ENCODE data around the gene TCF3.

DNA sequence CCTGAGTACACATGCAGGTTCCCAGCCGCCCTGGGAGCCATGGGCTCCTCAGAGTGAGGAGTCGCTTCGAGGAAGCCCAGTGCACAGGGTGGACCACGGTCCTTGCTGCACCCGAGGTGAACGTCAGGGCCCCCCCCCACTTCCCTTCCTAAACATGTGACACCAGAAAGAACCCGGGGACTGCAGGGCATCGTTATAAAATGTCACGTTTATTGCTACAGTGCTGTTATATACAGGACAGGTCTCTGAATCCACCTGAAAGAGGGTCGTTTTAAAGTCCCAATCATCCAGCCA is 43.4 kb downstream of the TCF3 start:
- TF ChIP-seq, protein P1, sequence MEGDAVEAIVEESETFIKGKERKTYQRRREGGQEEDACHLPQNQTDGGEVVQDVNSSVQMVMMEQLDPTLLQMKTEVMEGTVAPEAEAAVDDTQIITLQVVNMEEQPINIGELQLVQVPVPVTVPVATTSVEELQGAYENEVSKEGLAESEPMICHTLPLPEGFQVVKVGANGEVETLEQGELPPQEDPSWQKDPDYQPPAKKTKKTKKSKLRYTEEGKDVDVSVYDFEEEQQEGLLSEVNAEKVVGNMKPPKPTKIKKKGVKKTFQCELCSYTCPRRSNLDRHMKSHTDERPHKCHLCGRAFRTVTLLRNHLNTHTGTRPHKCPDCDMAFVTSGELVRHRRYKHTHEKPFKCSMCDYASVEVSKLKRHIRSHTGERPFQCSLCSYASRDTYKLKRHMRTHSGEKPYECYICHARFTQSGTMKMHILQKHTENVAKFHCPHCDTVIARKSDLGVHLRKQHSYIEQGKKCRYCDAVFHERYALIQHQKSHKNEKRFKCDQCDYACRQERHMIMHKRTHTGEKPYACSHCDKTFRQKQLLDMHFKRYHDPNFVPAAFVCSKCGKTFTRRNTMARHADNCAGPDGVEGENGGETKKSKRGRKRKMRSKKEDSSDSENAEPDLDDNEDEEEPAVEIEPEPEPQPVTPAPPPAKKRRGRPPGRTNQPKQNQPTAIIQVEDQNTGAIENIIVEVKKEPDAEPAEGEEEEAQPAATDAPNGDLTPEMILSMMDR (optimal IDR thresholded peaks at IDR 0.05 in 1 of 3, IDR thresholded peaks at IDR 0.05 in 1 of 3, conservative IDR thresholded peaks at IDR 0.05 in 1 of 3; ENCODE audit: extremely low read depth in 1 of 3, insufficient read depth in 2 of 3, low read length in 3 of 3), result no peak
- no peak for TF ChIP-seq EZH2 (IDR thresholded peaks at IDR 0.05; ENCODE audit: low read length)

Measured in keratinocyte (primary cell).